ENCODE data around the gene GPR176.

GPR176 gene

DNA sequence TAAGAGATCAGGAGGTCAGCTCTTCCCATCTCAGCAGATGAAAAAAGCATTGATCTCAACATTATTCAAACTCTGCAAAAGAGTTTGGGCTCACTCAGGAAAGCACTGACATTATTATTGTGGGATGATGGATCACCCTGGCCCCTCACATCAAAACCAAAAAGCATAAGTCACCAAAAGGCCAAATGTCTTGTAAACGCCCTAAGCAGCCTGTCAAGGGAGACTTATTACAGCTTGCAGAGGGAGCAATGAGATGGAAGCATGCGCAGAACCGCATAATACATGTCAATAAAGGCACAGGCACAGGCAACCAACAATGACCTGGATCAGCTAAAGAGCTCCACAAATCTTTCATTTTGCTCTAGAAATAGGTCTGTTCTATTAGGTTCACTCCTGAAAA, 142.0 kb downstream of the GPR176 start:
- no peak for DNase-seq

- DNase-seq, result no peak
Measured at GRCh38 chr15:39777496-39777895, 142.6 kb downstream of the GPR176 start.

DNA sequence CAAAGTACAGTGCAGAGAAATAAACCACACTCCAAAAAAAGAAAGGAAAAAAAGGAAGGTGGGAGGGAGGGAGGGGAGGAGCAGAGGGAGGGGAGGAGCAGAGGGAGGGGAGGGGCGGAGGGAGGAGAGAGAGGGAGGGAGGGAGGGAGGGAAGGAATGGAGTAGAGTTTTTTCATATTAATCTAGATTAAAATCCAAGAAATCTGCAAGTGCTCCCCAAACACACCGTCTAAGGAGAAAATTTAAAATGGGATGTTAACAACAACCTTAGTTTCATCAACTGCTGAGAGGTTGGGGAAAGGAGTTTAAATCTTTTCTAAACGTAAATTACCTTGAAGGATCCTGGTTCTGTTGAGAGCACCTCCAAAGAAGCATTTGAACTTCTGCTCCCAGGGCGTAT, 144.0 kb downstream of the GPR176 start:
- DNase-seq, result no peak

DNA sequence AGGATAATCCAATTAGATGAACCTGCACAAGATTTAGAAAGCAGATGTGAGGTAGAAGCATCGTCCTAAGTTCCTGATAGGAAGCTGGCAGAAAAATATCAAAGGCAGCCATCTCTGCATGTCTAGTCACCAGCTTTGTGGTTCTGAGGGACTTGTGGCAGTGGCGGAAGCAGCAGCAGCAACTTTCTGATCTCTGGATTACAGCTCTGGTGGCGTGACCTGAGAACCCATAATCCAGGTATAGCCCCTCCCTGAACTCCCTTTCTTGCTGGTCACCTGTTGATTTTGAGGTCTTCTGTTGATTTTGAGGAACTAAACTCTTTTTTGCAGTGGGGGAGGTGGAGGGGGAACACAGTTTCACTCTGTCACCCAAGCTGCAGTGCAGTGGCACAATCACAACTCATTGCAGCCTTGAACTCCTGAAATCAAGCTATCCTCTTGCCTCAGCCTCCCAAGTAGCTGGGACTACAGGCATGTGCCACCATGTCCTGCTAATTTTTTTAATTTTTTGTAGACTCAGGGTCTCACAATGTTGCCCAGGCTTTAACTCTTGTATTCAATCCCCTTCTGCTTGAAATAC, 145.3 kb downstream of the GPR176 start:
- peak in 1 of 2 experiments; percentile 20 for DNase-seq

- peak; percentile 88 to 94 for DNase-seq
Measured at GRCh38 chr15:39770748-39771689, 149.0 kb downstream of the GPR176 start.

DNA sequence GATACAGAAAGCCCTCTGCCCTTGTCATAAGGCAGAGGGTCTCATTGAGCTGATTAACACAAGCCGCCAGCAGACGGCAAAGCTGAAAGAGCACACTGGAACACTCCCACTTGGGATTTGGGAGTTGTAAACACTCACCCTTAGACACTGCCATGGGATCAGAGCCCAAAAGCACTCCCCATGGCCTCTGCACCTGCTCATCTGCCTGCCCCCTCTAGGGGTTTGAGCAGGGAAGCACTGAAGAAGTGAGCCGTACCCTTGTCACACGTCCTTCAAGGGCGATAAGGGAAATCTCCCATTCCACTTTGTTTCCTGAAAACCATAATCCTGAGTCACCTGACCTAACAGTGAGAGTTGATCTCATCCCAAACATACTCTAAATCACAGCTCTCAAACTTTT, 152.1 kb downstream of the GPR176 start:
- peak; percentile 15 to 75 for DNase-seq

DNA sequence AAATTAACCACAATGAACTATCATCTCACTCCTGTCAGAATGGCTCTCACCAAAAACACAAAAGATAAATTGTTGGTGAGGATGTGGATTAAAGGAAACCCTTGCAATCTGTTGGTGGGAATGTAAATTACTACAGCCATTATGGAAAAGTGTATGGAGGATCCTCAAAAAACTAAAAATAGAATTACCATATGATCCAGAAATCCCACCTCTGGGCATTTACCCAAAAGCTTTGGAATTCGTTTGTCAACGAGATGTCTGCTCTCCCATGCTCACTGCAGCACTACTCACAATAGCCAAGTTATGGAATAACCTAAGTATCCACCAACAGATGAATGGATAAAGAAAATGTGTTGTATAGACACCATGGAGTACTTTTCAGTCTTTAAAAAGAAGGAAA, 159.1 kb downstream of the GPR176 start:
- peak in 1 of 2 experiments; percentile 6 for DNase-seq

GRCh38 chr15:39756806-39757522, 163.1 kb downstream of the GPR176 start:
- peak in 1 of 2 experiments; percentile 66 for DNase-seq

DNA sequence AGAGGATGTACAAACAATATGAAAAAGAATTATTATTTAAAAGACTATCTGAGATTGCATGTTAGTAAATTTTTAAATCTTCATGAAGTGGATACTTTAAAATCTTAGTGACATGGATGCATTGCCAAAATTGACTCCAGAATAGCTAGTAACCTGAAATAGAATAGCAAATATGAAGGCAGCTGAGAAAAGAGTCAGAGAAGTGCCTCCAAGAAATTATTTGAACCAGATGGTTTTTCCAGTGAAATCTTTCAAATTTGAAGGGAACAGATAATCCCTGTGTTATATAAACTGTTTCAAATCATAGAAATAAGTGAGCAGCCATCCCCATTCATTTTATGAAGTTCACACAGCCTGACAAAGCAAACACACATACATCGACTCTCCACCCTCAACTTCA, 167.1 kb downstream of the GPR176 start:
- no peak for DNase-seq

DNA sequence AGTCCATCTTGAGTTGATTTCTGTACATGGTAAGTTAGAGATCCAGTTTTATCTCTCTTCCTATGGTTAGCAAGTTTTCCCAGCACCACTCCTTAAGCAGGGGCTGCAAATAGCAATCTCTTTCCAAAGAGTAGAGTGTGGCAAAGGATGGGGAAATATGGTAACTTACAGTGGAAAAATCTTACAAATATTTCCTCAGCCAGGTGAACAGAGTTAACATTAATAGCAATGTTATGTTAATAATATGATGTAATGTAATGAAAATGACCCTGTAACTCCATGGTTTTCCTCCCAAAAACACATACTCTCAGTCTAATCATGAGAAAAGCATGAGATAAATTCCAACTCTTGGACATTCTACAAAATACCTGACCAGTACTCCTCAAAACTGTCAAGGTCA, 167.8 kb downstream of the GPR176 start:
- DNase-seq, result no peak

Data from NCI-H524 (cell line).